Nephron progenitor cell (in vitro differentiated cells): ENCODE measurements around the gene VMP1.
"Not testable (repeated sequence)": the region's sequence is repeated elsewhere in the genome, so short reads cannot be mapped to it uniquely, and the experiment has no call there.

ENCODE experiments used
- DNase-seq: peaks from one replicate; pipeline ENCODE4 v3.0.0; 2021
- H3K27ac Mint-ChIP-seq: 2 replicates; pipeline ENCODE4 v1.8.0; 2021; ENCODE audit warnings: mild to moderate bottlenecking, moderate library complexity, mixed read lengths
- H3K27me3 Mint-ChIP-seq: 2 replicates; pipeline ENCODE4 v1.8.0; 2021; ENCODE audit warnings: mild to moderate bottlenecking, low read depth, mixed read lengths; ENCODE audit not compliant: poor library complexity
- H3K36me3 Mint-ChIP-seq: 2 replicates; pipeline ENCODE4 v1.8.0; 2021; ENCODE audit warnings: low read depth, mixed read lengths
- H3K4me1 Mint-ChIP-seq: 2 replicates; pipeline ENCODE4 v1.8.0; 2021; ENCODE audit warnings: mixed read lengths
- H3K4me3 Mint-ChIP-seq: 2 replicates; pipeline ENCODE4 v1.8.0; 2021; ENCODE audit warnings: mild to moderate bottlenecking, moderate library complexity, mixed read lengths
- H3K9me3 Mint-ChIP-seq: 2 replicates; pipeline ENCODE4 v1.8.0; 2021; ENCODE audit warnings: mild to moderate bottlenecking, moderate library complexity, mixed read lengths
- TF ChIP-seq, protein P1 (sequence below): fragments of 200-600 bp; sonication (generic); IDR thresholded peaks from 2 replicates; pipeline ENCODE4 v1.5.0; 2021; ENCODE audit warnings: antibody characterized with exemption

Gene VMP1

DNA sequence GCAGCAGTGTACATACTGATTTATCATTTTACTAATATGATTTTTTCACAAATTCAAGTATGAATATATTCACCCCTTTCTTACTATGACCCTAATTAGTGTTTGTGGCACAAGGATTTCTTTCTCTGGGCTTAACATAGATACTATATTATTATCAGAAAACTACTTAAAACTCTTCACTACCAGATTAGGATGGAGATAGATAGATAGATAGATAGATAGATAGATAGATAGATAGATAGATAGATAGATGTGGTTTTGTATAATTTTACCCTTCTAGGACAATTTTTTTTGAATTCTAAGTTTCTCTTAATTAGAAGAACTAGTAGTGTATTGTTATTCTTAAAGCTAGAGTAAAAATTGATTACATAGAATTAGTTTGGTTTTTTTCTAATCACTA is 49.6 kb downstream of the VMP1 start:
- no peak overlapping the region for H3K27ac Mint-ChIP-seq

DNA sequence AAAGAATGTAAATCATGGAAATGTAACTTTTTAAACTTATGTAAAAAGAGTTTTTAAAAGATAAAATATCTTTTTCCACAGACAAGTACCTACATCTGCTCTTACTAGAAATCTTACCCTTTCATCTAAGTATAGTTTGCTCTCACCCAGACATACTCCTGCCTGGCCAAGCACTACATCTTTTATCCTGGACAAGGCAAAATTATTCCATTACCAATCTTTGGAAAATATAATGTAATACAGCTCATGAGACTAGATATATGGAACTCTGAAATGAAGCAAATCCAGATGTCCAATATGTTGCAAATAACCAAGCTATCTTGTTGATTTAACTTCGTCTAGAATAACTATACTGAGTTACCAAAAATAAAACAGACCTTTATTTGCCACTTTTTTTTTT is 50.0 kb downstream of the VMP1 start:
- peaks cover 18% of the 10 kb centered on the region for H3K9me3 Mint-ChIP-seq
- no peak for DNase-seq
- H3K27ac Mint-ChIP-seq: no peak overlapping the region
- no peaks in the 10 kb centered on the region for H3K27me3 Mint-ChIP-seq
- TF ChIP-seq, protein P1, sequence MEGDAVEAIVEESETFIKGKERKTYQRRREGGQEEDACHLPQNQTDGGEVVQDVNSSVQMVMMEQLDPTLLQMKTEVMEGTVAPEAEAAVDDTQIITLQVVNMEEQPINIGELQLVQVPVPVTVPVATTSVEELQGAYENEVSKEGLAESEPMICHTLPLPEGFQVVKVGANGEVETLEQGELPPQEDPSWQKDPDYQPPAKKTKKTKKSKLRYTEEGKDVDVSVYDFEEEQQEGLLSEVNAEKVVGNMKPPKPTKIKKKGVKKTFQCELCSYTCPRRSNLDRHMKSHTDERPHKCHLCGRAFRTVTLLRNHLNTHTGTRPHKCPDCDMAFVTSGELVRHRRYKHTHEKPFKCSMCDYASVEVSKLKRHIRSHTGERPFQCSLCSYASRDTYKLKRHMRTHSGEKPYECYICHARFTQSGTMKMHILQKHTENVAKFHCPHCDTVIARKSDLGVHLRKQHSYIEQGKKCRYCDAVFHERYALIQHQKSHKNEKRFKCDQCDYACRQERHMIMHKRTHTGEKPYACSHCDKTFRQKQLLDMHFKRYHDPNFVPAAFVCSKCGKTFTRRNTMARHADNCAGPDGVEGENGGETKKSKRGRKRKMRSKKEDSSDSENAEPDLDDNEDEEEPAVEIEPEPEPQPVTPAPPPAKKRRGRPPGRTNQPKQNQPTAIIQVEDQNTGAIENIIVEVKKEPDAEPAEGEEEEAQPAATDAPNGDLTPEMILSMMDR: no peak
- H3K4me1 Mint-ChIP-seq: peaks cover 31% of the 10 kb centered on the region
- H3K36me3 Mint-ChIP-seq: peaks cover 48% of the 10 kb centered on the region
- H3K4me3 Mint-ChIP-seq: no peak overlapping the region

More for the DNA sequence above, 49.6 kb downstream of the VMP1 start:
- peaks cover 30% of the 10 kb centered on the region for H3K4me1 Mint-ChIP-seq
- H3K27me3 Mint-ChIP-seq: no peaks in the 10 kb centered on the region
- DNase-seq: no peak
- H3K36me3 Mint-ChIP-seq: peaks cover 48% of the 10 kb centered on the region
- peaks cover 18% of the 10 kb centered on the region for H3K9me3 Mint-ChIP-seq
- TF ChIP-seq, protein P1: no peak
- H3K4me3 Mint-ChIP-seq: no peak overlapping the region

DNA sequence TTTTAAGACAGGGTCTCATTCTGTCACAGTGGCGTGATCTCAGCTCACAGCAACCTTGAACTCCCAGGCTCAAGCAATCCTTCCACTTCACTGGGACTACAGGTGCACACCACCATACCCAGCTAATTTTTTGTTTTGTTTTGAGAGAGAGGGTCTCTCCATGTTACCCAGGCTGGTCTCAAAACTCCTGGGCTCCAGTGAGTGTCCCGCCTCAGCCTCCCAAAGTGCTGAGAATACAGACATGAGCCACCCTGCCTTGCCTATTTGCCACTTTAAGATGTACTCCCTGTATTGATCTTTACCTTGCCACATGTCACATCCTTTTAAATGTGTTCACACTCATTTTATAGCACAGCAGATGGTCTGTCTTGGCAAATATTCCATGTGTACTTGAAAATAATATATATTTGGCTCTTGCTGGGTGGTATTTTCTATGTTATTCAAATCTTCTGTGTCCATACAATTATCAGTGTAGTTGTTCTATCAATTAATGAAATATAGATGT is 50.5 kb downstream of the VMP1 start:
- no peak overlapping the region for H3K4me3 Mint-ChIP-seq
- TF ChIP-seq, protein P1: no peak
- peaks cover 48% of the 10 kb centered on the region for H3K36me3 Mint-ChIP-seq
- H3K27ac Mint-ChIP-seq: no peak overlapping the region
- H3K9me3 Mint-ChIP-seq: peaks cover 18% of the 10 kb centered on the region
- H3K27me3 Mint-ChIP-seq: no peaks in the 10 kb centered on the region
- DNase-seq: no peak
- peaks cover 31% of the 10 kb centered on the region for H3K4me1 Mint-ChIP-seq

DNA sequence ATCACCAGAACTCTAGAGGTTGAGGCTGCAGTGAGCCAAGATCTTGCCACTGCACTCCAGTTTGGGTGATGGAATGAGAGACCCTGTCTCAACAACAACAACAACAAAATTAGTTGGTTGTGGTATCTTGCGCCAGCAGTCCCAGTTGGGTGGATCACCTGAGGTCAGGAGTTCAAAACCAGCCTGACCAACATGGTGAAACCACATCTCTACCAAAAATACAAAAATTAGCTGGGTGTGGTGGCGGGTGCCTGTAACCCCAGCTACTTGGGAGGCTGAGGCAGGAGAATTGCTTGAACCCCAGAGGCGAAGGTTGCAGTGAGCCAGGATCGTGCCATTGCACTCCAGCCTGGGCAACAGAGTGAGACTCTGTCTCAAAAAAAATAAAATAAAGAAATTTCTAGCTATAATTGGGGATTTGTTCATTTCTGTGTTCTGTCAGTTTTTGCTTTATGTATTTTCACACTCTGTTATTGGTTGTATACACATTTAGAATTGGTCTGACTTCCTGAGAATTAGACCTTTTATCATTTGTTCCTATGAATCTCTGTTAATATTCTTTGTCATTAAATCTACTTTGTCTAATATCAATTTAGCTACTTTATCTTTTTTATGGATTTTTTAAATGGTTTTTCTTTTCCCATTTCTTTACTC is 51.7 kb downstream of the VMP1 start:
- H3K27ac Mint-ChIP-seq, H3K27me3 Mint-ChIP-seq, DNase-seq, H3K4me3 Mint-ChIP-seq: not testable (repeated sequence)
- Mint-ChIP-seq H3K36me3 (peaks cover 48% of the 10 kb centered on the region), H3K9me3 (peaks cover 18% of the 10 kb centered on the region), H3K4me1 (peaks cover 26% of the 10 kb centered on the region)

DNA sequence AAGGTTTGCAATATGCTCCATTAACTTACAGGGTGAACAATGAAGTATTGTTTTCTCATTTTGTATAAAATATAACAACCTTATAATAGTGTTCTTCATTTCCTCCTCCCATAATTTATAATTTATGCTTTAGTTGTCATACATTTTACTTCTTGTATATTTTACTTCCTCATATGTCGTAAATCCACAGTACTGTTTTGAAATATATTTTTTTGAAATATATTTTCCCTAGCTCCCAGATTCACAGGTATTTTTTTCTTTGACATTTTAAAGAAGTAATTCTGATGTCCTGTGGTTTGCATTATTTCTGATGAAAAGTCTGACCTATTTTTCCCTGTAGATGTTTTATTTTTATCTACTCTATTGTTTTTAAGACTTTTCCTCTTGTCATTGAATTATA is 52.7 kb downstream of the VMP1 start:
- TF ChIP-seq, protein P1: no peak
- no peak overlapping the region for H3K27ac Mint-ChIP-seq

DNA sequence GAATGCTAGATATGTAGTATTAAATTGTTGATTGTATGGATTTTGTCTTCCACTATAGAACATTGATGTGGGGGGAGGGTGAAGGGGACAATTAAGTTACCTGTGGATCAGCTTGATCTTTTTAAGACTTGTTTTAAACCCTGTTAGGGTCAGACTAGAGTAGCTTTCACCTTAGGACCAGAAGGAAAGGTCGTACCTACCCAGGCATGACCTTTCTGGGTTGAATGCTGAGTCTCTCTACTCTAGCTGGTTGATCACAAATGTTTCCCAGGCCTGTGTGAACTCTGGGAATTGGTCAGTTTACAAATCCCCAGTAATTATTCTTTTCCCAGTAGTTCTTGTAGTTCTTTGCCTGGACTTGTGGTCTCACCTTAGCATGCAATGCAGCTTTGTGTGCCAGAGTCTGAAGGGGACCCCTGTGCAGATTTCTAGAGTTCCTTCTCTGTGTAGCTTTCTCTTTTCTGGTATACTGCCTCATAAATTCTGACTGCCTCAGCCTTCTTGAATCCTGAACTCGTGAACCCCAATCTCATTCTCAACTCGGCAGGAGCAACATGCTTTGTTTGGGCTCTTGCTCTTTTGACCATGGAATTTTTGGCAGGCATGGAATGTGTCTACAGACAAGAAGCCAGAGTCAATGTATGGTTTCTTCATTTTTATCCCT is 54.1 kb downstream of the VMP1 start:
- no peak overlapping the region for H3K4me3 Mint-ChIP-seq
- peaks cover 18% of the 10 kb centered on the region for H3K9me3 Mint-ChIP-seq
- no peak for DNase-seq
- H3K27me3 Mint-ChIP-seq: no peaks in the 10 kb centered on the region
- H3K36me3 Mint-ChIP-seq: peaks cover 60% of the 10 kb centered on the region
- TF ChIP-seq, protein P1: no peak
- H3K4me1 Mint-ChIP-seq: peaks cover 13% of the 10 kb centered on the region
- H3K27ac Mint-ChIP-seq: peak overlapping the region; percentile 95

More for the DNA sequence above, 52.7 kb downstream of the VMP1 start:
- peaks cover 17% of the 10 kb centered on the region for H3K4me1 Mint-ChIP-seq
- H3K27me3 Mint-ChIP-seq: no peaks in the 10 kb centered on the region
- H3K4me3 Mint-ChIP-seq: no peak overlapping the region
- H3K36me3 Mint-ChIP-seq: peaks cover 51% of the 10 kb centered on the region
- no peak for DNase-seq
- H3K9me3 Mint-ChIP-seq: peaks cover 18% of the 10 kb centered on the region
